ENCODE results near the gene ZNF569. TPM values are rescaled to one million over a fixed set of nuclear protein-coding genes. Genes with fewer than 3 reads are reported as not detected.

The ZNF569 gene
- total and polyA plus RNA-seq, 2 of the 13 experiments (the other 11 are each of a cell fraction or from before 2014, with no cell fraction given) = 1.4 to 5.7 TPM

DNA sequence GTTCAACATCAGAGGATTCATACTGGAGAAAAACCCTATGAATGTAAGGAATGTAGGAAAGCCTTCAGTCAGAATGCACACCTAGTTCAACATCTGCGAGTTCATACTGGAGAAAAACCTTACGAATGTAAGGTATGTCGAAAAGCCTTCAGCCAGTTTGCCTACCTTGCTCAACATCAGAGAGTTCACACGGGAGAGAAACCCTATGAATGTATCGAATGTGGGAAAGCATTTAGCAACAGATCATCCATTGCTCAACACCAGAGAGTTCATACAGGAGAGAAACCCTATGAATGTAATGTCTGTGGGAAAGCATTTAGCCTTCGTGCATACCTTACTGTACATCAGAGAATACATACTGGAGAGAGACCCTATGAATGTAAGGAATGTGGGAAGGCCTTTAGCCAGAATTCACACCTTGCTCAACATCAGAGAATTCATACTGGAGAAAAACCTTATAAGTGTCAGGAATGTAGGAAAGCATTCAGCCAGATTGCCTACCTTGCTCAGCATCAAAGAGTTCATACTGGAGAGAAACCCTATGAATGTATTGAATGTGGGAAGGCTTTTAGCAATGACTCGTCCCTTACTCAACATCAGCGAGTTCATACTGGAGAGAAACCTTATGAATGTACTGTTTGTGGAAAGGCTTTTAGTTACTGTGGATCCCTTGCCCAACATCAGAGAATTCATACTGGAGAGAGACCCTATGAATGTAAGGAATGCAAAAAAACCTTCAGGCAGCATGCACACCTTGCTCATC is 17.3 kb upstream of the ZNF569 start:
- Histone ChIP-seq H3K79me2 (ENCODE audit: insufficient read depth, low read length) (no peaks in the 10 kb centered on the region), H3K27ac (ENCODE audit: extremely low read length, insufficient read depth, low read length) (no peak overlapping the region), H3K27me3 (ENCODE audit: control insufficient read depth in 1 of 2, insufficient read depth in 2 of 2, low read length in 2 of 2) (no peaks in the 10 kb centered on the region), H3K9ac (ENCODE audit: insufficient read depth, low read depth, low read length) (no peak overlapping the region), H4K20me1 (ENCODE audit: insufficient read depth, low read length) (no peaks in the 10 kb centered on the region), H3K4me1 (ENCODE audit: insufficient read depth, low read length) (no peaks in the 10 kb centered on the region), H3K36me3 (replicated peaks in 1 of 2; ENCODE audit: control insufficient read depth in 1 of 2, insufficient read depth in 2 of 2, low read length in 2 of 2) (peaks cover 0 to 2% of the 10 kb centered on the region in 2 experiments; a peak in 2 of 5 replicates), H3K9me3 (ENCODE audit: low read length) (peaks cover 92% of the 10 kb centered on the region), H3K4me3 (replicated peaks in 1 of 3; ENCODE audit: insufficient read depth in 1 of 3, low read depth in 2 of 3, low read length in 3 of 3) (no peak overlapping the region), H3K4me2 (ENCODE audit: low read depth, low read length) (no peak overlapping the region), H2AFZ (ENCODE audit: low read length) (no peak overlapping the region)
- DNase-seq (ENCODE audit: low spot score) (no peak), FAIRE-seq (no peak), ATAC-seq (no peak)
- BruUV-seq (replicated peaks) = no TSS peak
- CTCF ChIA-PET (ENCODE audit: low intra/inter-chr PET ratio, low total read pairs) = no interaction called here
- in situ Hi-C loops (cut with HindIII; ENCODE audit: extremely low pct_ligation_motif_present, low pct_unique_long_range_greater_than_20kb) = no loop called here
- POLR2A ChIA-PET = no interaction called here
- WGBS (ENCODE audit: low lambda C conversion rate) = 93% methylated on average over 8 of the region's 8 CpGs
- intact Hi-C loops (cut with micrococcal nuclease; ENCODE audit: unreplicated experiment) = no loop called here
- TF ChIP-seq TEAD3 (CRISPR knock-in tag; optimal IDR thresholded peaks at IDR 0.05; ENCODE audit: borderline replicate concordance) (no peak), ZNF274 (CRISPR knock-in tag; IDR thresholded peaks at IDR 0.05) (peak; percentile 99)

DNA sequence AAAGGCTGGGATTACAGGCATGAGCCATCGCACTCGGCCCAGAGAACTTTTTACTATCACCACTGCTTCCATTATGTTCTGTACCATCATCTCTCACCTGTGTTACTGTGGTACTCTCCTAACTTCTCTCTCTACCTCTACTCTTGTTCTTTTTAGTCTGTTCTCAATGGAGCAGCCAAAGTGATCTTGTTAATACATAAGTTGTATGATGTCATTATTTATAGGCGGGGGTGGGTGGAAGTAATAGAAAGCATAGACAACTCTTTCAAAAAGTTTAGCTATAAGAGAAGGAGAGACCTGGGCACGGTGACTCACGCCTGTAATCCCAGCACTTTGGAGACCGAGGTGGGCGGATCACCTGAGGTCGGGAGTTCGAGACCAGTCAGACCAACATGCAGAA is 4.9 kb upstream of the ZNF569 start:
- BruUV-seq (replicated peaks) = no TSS peak

More for the DNA sequence above, 4.9 kb upstream of the ZNF569 start:
- Histone ChIP-seq H3K36me3 (replicated peaks in 1 of 2; ENCODE audit: control insufficient read depth in 1 of 2, insufficient read depth in 2 of 2, low read length in 2 of 2) (peaks cover 2 to 12% of the 10 kb centered on the region in 2 experiments; a peak in 4 of 5 replicates), H3K4me3 (replicated peaks in 1 of 3; ENCODE audit: insufficient read depth in 1 of 3, low read depth in 2 of 3, low read length in 3 of 3) (no peak overlapping the region), H3K27ac (ENCODE audit: extremely low read length, insufficient read depth, low read length) (no peak overlapping the region), H3K79me2 (ENCODE audit: insufficient read depth, low read length) (no peaks in the 10 kb centered on the region), H4K20me1 (ENCODE audit: insufficient read depth, low read length) (no peaks in the 10 kb centered on the region), H3K4me1 (ENCODE audit: insufficient read depth, low read length) (peaks cover 18% of the 10 kb centered on the region), H3K9me3 (ENCODE audit: low read length) (peaks cover 33% of the 10 kb centered on the region), H3K27me3 (ENCODE audit: control insufficient read depth in 1 of 2, insufficient read depth in 2 of 2, low read length in 2 of 2) (no peaks in the 10 kb centered on the region; a peak in 1 of 5 replicates), H2AFZ (ENCODE audit: low read length) (no peak overlapping the region), H3K9ac (ENCODE audit: insufficient read depth, low read depth, low read length) (no peak overlapping the region), H3K4me2 (ENCODE audit: low read depth, low read length) (no peak overlapping the region)
- ChIA-PET CTCF (ENCODE audit: low intra/inter-chr PET ratio, low total read pairs) (no interaction called here), POLR2A (no interaction called here)
- intact Hi-C loops (cut with micrococcal nuclease; ENCODE audit: unreplicated experiment) = no loop called here
- TF ChIP-seq ATF7 (IDR thresholded peaks at IDR 0.05) = peak; percentile 88
- no peak for TF ChIP-seq ATF7 (CRISPR knock-in tag; IDR thresholded peaks at IDR 0.05)
- TF ChIP-seq NAIF1 (CRISPR knock-in tag; IDR thresholded peaks at IDR 0.05; ENCODE audit: borderline replicate concordance) = no peak
- 98% methylated on average over 9 of the region's 9 CpGs for WGBS (ENCODE audit: low lambda C conversion rate)
- DNase-seq (ENCODE audit: low spot score) = no peak
- in situ Hi-C loops (cut with HindIII; ENCODE audit: extremely low pct_ligation_motif_present, low pct_unique_long_range_greater_than_20kb) = no loop called here
- no peak for FAIRE-seq
- no peak for ATAC-seq

Measured in HepG2 (cell line).